Hematopoietic multipotent progenitor cell (in vitro differentiated cells): ENCODE results near the gene TBC1D24. TPM values are rescaled to one million over a fixed set of nuclear protein-coding genes. Genes with fewer than 3 reads are reported as not detected.
"Not testable (repeated sequence)": the region's sequence is repeated elsewhere in the genome, so short reads cannot be mapped to it uniquely, and the experiment has no call there.

Experiments
- DNase-seq, 3 donors: peaks; one replicate each; pipeline ENCODE4 v3.0.0-alpha.2; 2011 to 2015; ENCODE audit warnings: low read depth in 2 of 3, low spot score in 2 of 3
- small RNA-seq: library from RNA; depleted of rRNA; stranded (forward); fragments of <200 nt; gene quantifications from one replicate; pipeline ENCODE3, GENCODE V24; 2012
- total RNA-seq: library from RNA; depleted of rRNA; stranded (reverse); fragments of >200 nt; gene quantifications from one replicate; pipeline ENCODE4 v1.2.3, GENCODE V29; 2012

TBC1D24 gene
- total RNA-seq, 1 donor = 21.5 TPM

DNA sequence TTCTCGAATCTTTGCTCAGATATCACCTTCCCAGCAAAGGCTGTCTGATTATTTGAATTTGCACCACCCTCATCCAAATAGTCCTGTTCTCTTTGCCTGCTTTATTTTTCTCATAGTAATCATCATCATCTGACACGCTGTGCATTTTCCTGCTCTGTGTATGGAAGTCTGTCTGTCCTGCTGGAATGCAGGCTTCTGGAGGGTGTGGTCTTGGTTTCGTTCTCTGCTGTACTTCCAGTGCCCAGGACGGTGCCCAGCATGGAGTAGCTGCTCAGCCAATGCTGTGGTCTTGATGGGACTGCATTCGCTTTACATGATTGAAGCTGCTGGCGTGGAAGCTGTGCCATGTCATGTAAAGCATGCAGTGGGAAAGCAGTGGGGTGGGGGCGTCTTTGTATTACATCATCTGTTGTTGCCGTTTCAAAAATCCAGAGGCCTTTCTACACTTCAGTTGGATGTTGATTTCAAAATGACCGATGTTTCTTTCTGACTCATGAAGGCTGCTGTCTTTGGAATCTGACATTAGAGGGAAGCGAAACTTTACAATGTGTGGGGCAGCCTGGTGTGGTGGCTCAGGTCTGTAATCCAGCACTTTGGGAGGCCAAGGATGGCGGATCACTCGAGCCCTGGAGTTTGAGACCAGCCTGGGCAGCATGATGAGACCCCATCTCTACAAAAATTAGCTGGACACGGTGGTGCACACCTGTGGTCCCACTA, 79.9 kb downstream of the TBC1D24 start:
- not testable (repeated sequence) for DNase-seq

Small RNAs within 50 kb of the gene (small RNA-seq; reads per million reads assigned to genes)
- gene AC093525.1 (not detected), gene MIR3178 (not detected), gene MIR6768 (not detected)

Other genes starting within 250 kb of the TBC1D24 start
- 0.54 TPM for gene DNASE1L2, start 238.7 kb upstream of the TBC1D24 start, total RNA-seq
- gene ECI1, start 223.5 kb upstream of the TBC1D24 start, total RNA-seq = 53.9 TPM
- 144 TPM for gene RNPS1, start 207.0 kb upstream of the TBC1D24 start, total RNA-seq
- gene ABCA3, start 134.4 kb upstream of the TBC1D24 start, total RNA-seq = 8.1 TPM
- 4.8 TPM for gene CCNF, start 45.7 kb upstream of the TBC1D24 start, total RNA-seq
- gene TEDC2, start 15.0 kb upstream of the TBC1D24 start, total RNA-seq = 6.2 TPM
- gene NTN3, start 3.8 kb upstream of the TBC1D24 start, total RNA-seq = under 0.01 TPM
- 80.8 TPM for gene ATP6V0C, start 38.8 kb downstream of the TBC1D24 start, total RNA-seq
- 41.5 TPM for gene AMDHD2, start 45.2 kb downstream of the TBC1D24 start, total RNA-seq
- 0.27 TPM for gene CEMP1, start 56.3 kb downstream of the TBC1D24 start, total RNA-seq
- 21.5 TPM for gene PDPK1, start 62.9 kb downstream of the TBC1D24 start, total RNA-seq
- 19.4 TPM for gene KCTD5, start 207.4 kb downstream of the TBC1D24 start, total RNA-seq
- 3.2 TPM for gene PRSS27, start 245.1 kb downstream of the TBC1D24 start, total RNA-seq